Renal cortex interstitium (tissue), 15 donors: ENCODE data around the gene JADE3. TPM values are rescaled to one million over a fixed set of nuclear protein-coding genes. Genes with fewer than 3 reads are reported as not detected.
A peak's percentile ranks its signal among the peaks of the same experiment; 100 is the strongest.

Experiments
- DNase-seq, 11 donors: peaks; one replicate each; pipeline ENCODE4 v3.0.0-alpha.2; 2013; ENCODE audit warnings: low read depth in 9 of 11, low spot score in 4 of 11; ENCODE audit errors: extremely low read depth in 1 of 11
- long read RNA-seq, 16 experiments: transcript quantifications; one replicate each; lab custom pipeline, GENCODE V29; 2026
- polyA plus RNA-seq, 3 donors: library from polyadenylated mRNA; unstranded; fragments of 120-200 nt; gene quantifications; one replicate each; pipeline ENCODE4 v1.2.1, GENCODE V29; 2013; ENCODE audit not compliant: insufficient read length in 3 of 3

Gene JADE3
- polyA plus RNA-seq = 10 to 100 TPM; 23.9 to 28.1 (median 27.6) TPM
- long read RNA-seq, donor 1, full-length matches to known transcripts = 2 of 2 reads
- long read RNA-seq, donor 1, partial matches to known transcripts = 0 of 2 reads
- long read RNA-seq, donor 1, other reads (novel, unspliced or antisense) = 0 of 2 reads
- long read RNA-seq, donor 2, full-length matches to known transcripts = 2 of 2 reads
- long read RNA-seq, donor 2, partial matches to known transcripts = 0 of 2 reads
- long read RNA-seq, donor 2, other reads (novel, unspliced or antisense) = 0 of 2 reads
- long read RNA-seq, donor 3, full-length matches to known transcripts = 2 of 2 reads
- long read RNA-seq, donor 3, partial matches to known transcripts = 0 of 2 reads
- long read RNA-seq, donor 3, other reads (novel, unspliced or antisense) = 0 of 2 reads
- long read RNA-seq, donor 4, full-length matches to known transcripts = 2 of 2 reads
- long read RNA-seq, donor 4, partial matches to known transcripts = 0 of 2 reads
- long read RNA-seq, donor 4, other reads (novel, unspliced or antisense) = 0 of 2 reads
- long read RNA-seq, donor 5, full-length matches to known transcripts = 2 of 2 reads
- long read RNA-seq, donor 5, partial matches to known transcripts = 0 of 2 reads
- long read RNA-seq, donor 5, other reads (novel, unspliced or antisense) = 0 of 2 reads
- long read RNA-seq, donor 6, full-length matches to known transcripts = 4 of 4 reads
- long read RNA-seq, donor 6, partial matches to known transcripts = 0 of 4 reads
- long read RNA-seq, donor 6, other reads (novel, unspliced or antisense) = 0 of 4 reads
- long read RNA-seq, donor 7, full-length matches to known transcripts = 2 of 2 reads
- long read RNA-seq, donor 7, partial matches to known transcripts = 0 of 2 reads
- long read RNA-seq, donor 7, other reads (novel, unspliced or antisense) = 0 of 2 reads
- long read RNA-seq, donor 8, full-length matches to known transcripts = 15 of 15 reads
- long read RNA-seq, donor 8, partial matches to known transcripts = 0 of 15 reads
- long read RNA-seq, donor 8, other reads (novel, unspliced or antisense) = 0 of 15 reads
- long read RNA-seq, donor 9, full-length matches to known transcripts = 5 of 5 reads
- long read RNA-seq, donor 9, partial matches to known transcripts = 0 of 5 reads
- long read RNA-seq, donor 9, other reads (novel, unspliced or antisense) = 0 of 5 reads
- long read RNA-seq, donor 10, full-length matches to known transcripts = 2 of 2 reads
- long read RNA-seq, donor 10, partial matches to known transcripts = 0 of 2 reads
- long read RNA-seq, donor 10, other reads (novel, unspliced or antisense) = 0 of 2 reads
- long read RNA-seq, donor 11, full-length matches to known transcripts = 2 of 339 reads
- long read RNA-seq, donor 11, partial matches to known transcripts = 88 of 339 reads
- long read RNA-seq, donor 11, other reads (novel, unspliced or antisense) = 249 of 339 reads
- long read RNA-seq, donor 12, full-length matches to known transcripts = 1 of 9 reads
- long read RNA-seq, donor 12, partial matches to known transcripts = 8 of 9 reads
- long read RNA-seq, donor 12, other reads (novel, unspliced or antisense) = 0 of 9 reads
- long read RNA-seq, donor 13, full-length matches to known transcripts = 7 of 31 reads
- long read RNA-seq, donor 13, partial matches to known transcripts = 24 of 31 reads
- long read RNA-seq, donor 13, other reads (novel, unspliced or antisense) = 0 of 31 reads
- long read RNA-seq, donor 14, full-length matches to known transcripts = 3 of 3 reads
- long read RNA-seq, donor 14, partial matches to known transcripts = 0 of 3 reads
- long read RNA-seq, donor 14, other reads (novel, unspliced or antisense) = 0 of 3 reads
- long read RNA-seq, donor 15, full-length matches to known transcripts = 2 of 10 reads
- long read RNA-seq, donor 15, partial matches to known transcripts = 8 of 10 reads
- long read RNA-seq, donor 15, other reads (novel, unspliced or antisense) = 0 of 10 reads
- long read RNA-seq, donor 16, full-length matches to known transcripts = 9 of 1,037 reads
- long read RNA-seq, donor 16, partial matches to known transcripts = 73 of 1,037 reads
- long read RNA-seq, donor 16, other reads (novel, unspliced or antisense) = 955 of 1,037 reads

GRCh38 chrX:46912098-46912602 lies at the start of gene JADE3:
Gene JADE3, plus strand, starts transcription at chrX:46912421. Its CDS starts 72,474 bp downstream, at chrX:46984895.
- peak in 9 of 11 donors; percentile 32 to 72 (median 61) for DNase-seq

DNA sequence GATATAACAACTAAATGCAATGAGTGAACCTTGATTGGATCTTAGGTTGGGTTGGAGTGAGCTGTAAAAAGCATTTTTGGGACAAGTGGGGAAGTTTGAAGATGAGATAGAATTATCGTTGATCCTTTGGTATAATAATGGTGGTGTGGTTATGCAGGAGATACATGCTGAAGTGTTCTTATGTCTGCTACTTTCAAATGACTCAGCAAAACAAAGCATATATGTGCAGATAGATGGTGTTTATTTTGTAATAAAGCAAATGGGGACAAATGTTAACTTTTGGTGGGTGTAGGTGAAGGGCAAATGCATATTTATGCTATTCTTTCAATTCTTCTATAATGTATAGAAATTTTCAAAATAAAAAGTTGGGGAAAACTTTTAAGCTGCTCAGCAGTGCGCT lies 49.1 kb upstream of the JADE3 start:
- no peak for DNase-seq

- DNase-seq = no peak
Observed at GRCh38 chrX:46864606-46865005, 47.6 kb upstream of the JADE3 start.

- DNase-seq = no peak
Observed at GRCh38 chrX:46865281-46865680, 46.9 kb upstream of the JADE3 start.

GRCh38 chrX:46866726-46867125 lies 45.5 kb upstream of the JADE3 start:
- DNase-seq = no peak

DNA sequence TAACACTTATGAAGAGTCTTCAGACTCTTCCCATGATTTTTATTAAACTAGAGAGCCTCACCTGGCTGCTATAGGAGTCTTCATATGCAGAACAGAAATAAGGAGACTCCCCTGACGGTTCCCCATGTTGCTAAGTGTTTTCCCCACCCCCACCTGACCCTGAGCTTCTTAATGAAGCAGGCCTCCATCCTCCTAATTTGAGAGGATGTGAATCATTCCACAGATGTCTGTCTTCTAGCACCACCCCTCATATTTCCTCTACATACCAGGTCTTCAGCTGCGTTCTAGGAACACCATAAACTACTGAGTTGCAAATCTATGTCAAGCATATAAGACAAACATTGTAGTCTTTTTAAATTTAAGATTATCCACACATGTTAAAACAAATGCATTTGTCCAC lies 38.5 kb upstream of the JADE3 start:
- no peak for DNase-seq

GRCh38 chrX:46876901-46877300 lies 35.3 kb upstream of the JADE3 start:
- no peak for DNase-seq

DNA sequence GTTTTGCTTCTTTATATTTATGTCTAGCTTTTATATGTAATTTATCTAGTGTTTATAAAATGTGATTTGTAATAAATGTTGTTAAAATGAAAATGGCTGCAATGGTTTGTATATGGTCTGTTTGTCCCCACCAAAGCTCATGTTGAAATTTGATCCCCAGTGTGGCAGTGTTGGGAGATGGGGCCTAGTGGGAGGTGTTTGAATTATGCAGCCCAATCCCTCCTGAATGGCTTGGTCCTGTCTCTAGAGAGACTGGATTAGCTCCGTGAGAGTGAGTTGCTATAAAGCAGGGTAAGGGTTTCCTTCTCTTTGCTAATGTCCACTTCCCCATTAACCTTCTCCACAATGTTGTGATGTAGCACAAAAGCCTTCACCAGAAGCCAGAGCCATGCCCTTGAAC lies 30.0 kb upstream of the JADE3 start:
- no peak for DNase-seq

DNA sequence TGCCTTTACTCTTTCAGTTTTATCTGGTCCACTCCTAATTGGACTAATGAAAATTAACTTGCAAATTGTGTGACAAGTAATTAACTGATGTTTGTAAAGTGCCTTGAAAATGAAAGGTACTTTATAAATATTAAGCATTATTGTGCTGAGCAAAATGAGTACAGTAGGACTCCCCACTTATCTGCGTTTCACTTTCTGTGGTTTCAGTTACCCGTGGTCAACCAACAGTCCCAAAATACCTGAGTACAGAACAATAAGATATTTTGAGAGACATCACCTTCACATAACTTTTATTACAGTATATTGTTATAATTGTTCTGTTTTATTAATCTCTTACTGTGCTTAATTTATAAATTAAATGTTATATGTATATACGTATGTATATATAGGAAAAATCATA lies 27.4 kb upstream of the JADE3 start:
- no peak for DNase-seq

DNA sequence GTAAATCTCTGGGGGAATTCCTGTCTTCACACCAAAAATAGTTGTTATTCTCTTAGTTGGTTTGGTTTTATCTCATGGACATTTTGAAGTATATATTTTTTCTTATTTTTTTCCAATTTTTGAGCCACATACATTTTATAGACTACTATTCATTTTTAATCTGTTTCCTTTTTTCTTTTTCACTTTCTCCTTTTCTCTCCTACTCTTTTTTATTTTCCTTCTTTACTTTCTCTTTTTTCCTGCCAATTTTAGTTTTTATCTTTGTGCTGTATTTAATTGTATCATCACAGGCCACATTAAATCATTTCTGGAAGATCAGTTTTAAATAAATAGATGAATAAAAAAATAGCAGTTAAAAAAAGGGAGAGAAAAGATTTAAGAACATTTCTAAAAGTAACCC lies 14.0 kb upstream of the JADE3 start:
- no peak for DNase-seq

DNA sequence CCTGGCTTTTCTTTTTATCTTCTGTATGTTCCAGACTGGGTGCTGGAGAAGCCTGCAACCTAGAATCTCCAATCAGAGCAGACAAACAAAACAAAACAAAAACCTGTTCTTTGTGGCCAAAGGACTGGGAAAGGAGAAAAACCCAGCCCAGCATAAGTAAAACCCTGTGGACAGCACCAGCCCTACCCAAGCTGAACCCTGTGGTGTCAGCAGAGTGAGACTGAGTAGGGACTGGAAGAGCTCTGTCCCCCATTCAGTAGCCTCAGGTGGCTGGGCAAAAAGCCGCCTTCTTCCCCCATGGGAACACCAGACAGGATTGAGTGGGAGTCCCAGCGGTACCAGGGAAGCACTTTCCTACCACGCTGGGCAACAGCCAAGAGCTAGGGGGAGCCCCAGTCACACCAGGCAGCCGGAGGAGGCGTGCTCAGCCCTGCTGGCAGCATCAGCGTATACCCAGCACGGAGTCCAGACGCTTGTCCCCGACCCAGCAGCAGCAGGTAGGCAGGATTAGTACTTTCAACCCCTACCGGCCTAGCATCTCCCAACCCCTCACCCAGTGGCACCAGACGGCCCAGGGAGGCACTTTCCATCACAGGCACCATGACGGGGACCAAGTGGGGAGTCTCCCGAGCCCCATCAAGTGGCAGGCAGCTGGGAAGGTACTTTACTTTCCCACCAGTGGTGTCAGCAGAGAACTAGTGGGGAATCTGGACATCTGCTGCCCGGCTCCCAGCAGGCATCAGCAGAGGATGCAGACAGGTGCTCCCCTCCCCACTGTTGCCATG lies 8.6 kb upstream of the JADE3 start:
- DNase-seq = peak in 6 of 11 donors; percentile 25 to 58 (median 56)

GRCh38 chrX:46904626-46905025 lies 7.6 kb upstream of the JADE3 start:
- no peak for DNase-seq

- DNase-seq = no peak
Observed at GRCh38 chrX:46910415-46910814, 1.8 kb upstream of the JADE3 start.

DNA sequence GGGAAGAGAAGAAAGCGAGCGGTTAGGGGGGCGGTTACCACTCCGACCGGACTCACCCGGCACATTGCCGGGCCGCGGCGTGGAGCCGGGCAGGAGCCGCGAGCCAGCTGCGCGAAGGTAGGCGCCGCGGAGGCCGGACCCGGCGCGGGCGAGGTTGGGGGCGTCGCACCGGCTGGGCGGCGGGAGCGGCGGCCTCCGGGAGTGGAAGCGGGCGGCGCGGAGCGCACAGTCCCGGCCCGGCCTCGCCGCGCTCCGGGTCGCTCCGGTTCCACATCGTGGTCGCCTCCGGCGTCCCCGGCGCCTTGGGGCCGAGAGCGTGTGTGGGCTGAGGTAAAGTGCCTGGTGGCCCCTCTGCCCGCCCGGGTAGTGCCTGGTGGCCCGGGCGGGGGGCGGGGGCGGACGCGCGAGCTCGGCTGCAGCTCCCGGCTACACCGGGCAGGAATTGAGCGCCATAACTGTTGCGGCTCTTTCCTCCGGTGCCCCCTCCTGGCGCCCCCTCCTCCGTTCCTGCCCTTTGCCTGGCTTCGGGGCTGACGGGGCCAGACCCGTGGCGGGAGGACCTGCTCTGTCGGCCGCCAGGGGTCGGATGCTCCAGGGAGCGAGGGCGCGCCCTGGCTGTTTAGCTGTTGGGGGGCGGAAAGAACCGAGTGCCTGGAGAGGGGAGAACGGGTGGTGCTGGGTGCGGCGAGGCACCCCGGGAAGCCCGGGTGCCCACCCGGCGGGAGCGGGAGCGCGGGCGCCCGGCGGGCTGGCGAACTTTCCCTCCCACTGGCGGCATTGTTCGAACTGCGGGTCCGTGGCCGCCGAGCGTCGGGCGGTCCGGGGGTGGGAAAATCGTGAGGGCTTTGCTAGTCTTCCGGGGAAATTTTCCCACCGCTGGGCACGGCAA lies 626 bp downstream of the JADE3 start:
- DNase-seq = peak in 3 of 11 donors; percentile 10 to 30 (median 29)

DNA sequence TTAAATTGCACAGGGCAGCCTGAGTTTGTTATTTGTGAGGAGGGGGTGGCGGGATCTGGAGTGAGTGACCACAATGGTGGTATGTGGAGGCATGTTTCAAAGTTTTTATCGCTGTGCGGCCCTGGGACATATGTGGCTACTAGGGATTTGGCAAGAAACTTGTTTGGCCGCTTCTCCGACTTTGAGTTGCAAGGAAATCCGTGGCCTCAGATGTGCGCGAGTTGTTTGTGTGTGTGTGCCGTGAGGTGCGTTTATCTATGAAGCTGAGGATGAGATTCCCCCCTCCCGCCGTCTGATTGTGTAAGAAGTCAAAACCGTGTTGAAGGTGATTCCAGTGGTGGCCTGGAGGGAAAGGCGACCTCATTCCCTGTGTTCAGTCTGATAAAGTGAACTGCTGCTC lies 1.4 kb downstream of the JADE3 start:
- peak in 3 of 11 donors; percentile 6 to 15 (median 10) for DNase-seq

GRCh38 chrX:46916273-46916672 lies 4.1 kb downstream of the JADE3 start:
- no peak for DNase-seq
